Measurements from ENCODE around the gene GRIK5.

Gene GRIK5

GRCh38 chr19:42074513-42075363 lies 4.7 kb upstream of the GRIK5 start:
- Histone ChIP-seq H3K9me3 (ENCODE audit: control insufficient read depth, insufficient read depth, low read length) (no peaks in the 10 kb centered on the region), H3K4me1 (ENCODE audit: control insufficient read depth, low read length) (peaks cover 20% of the 10 kb centered on the region), H3K27me3 (ENCODE audit: control insufficient read depth, low read length) (peaks cover 3% of the 10 kb centered on the region; the same call in 1 of the 2 replicates), H3K4me2 (ENCODE audit: low read length) (peak overlapping the region; percentile 82), H3K36me3 (ENCODE audit: control insufficient read depth, low read length) (peaks cover 33% of the 10 kb centered on the region), H3K79me2 (ENCODE audit: control insufficient read depth, low read length) (peaks cover 45% of the 10 kb centered on the region), H4K20me1 (ENCODE audit: control insufficient read depth, insufficient read depth, low read depth, low read length) (peaks cover 22% of the 10 kb centered on the region), H3K4me3 (ENCODE audit: low read length) (peak overlapping the region; percentile 77), H3K27ac (ENCODE audit: low read depth, low read length) (peak overlapping the region; percentile 71), H3F3A (ENCODE audit: control insufficient read depth, insufficient read depth) (peaks cover 13% of the 10 kb centered on the region), H3K9me2 (replicated peaks; ENCODE audit: control insufficient read depth, low read length) (no peaks in the 10 kb centered on the region)
- no peak for TF ChIP-seq EZH2phosphoT487 (IDR thresholded peaks at IDR 0.05; ENCODE audit: borderline replicate concordance, low read length)
- no peak for TF ChIP-seq CTCF (IDR thresholded peaks at IDR 0.05; ENCODE audit: low read depth, low read length, poor library complexity, severe bottlenecking)

- Histone ChIP-seq H3K9me3 (ENCODE audit: control insufficient read depth, insufficient read depth, low read length) (no peaks in the 10 kb centered on the region), H3K9me2 (replicated peaks; ENCODE audit: control insufficient read depth, low read length) (no peaks in the 10 kb centered on the region), H3K4me2 (ENCODE audit: low read length) (no peak overlapping the region), H3F3A (ENCODE audit: control insufficient read depth, insufficient read depth) (peaks cover 10% of the 10 kb centered on the region), H4K20me1 (ENCODE audit: control insufficient read depth, insufficient read depth, low read depth, low read length) (no peaks in the 10 kb centered on the region), H3K4me3 (ENCODE audit: low read length) (no peak overlapping the region), H3K79me2 (ENCODE audit: control insufficient read depth, low read length) (peaks cover 10% of the 10 kb centered on the region), H3K27ac (ENCODE audit: low read depth, low read length) (no peak overlapping the region), H3K36me3 (ENCODE audit: control insufficient read depth, low read length) (no peaks in the 10 kb centered on the region; the same call in 1 of the 2 replicates), H3K4me1 (ENCODE audit: control insufficient read depth, low read length) (peaks cover 23% of the 10 kb centered on the region), H3K27me3 (ENCODE audit: control insufficient read depth, low read length) (peaks cover 29% of the 10 kb centered on the region)
- TF ChIP-seq CTCF (IDR thresholded peaks at IDR 0.05; ENCODE audit: low read depth, low read length, poor library complexity, severe bottlenecking) (no peak), EZH2phosphoT487 (IDR thresholded peaks at IDR 0.05; ENCODE audit: borderline replicate concordance, low read length) (no peak)
Measured at GRCh38 chr19:42071247-42071646, 1.2 kb upstream of the GRIK5 start.

DNA sequence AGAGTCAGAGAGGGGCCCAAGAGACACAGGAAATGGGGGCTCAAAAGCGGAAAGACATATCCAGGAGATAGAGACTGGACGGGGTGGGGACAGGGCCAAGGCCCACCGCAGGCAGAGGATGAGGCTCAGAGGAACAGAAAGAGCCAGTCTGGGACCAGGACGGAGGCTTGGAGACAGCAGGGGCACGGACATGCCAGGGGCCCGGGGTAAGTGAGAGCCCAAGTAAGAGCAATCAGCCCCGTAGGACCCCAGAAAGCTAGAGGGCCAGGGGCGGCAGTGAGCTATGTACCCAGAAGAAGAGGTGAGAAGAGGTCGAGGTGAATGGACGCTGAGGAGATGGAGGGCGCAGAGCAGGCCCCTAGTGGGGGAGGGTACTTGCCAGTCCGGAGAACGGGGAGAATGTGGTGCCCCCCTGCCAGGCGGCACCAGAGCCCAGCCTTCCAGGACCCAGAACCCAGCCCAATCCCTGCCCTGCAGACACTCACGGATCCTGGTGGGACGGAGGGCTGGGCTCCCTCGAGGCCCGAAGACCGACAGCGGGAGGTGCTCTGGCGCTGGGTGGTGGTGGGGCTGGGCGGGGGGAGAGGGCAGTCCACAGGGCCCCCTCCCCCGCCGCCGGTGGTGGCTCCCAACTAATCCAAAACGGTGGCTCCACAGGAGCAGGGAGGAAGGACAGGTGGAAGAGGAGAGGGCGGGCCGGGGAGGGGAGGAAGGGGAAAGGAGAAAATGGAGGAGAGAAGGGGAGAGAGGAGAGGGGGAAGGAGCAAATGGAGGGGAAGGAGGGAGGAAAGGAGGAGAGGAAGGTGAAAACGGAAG lies 1.0 kb downstream of the GRIK5 start:
- Histone ChIP-seq H3K4me2 (ENCODE audit: low read length) (no peak overlapping the region), H3K4me1 (ENCODE audit: control insufficient read depth, low read length) (peaks cover 15% of the 10 kb centered on the region), H3K27me3 (ENCODE audit: control insufficient read depth, low read length) (peaks cover 29% of the 10 kb centered on the region), H3K4me3 (ENCODE audit: low read length) (no peak overlapping the region), H3K27ac (ENCODE audit: low read depth, low read length) (no peak overlapping the region), H3F3A (ENCODE audit: control insufficient read depth, insufficient read depth) (peaks cover 6% of the 10 kb centered on the region; the same call in 1 of the 2 replicates), H4K20me1 (ENCODE audit: control insufficient read depth, insufficient read depth, low read depth, low read length) (no peaks in the 10 kb centered on the region), H3K9me2 (replicated peaks; ENCODE audit: control insufficient read depth, low read length) (no peaks in the 10 kb centered on the region), H3K9me3 (ENCODE audit: control insufficient read depth, insufficient read depth, low read length) (no peaks in the 10 kb centered on the region), H3K79me2 (ENCODE audit: control insufficient read depth, low read length) (no peaks in the 10 kb centered on the region), H3K36me3 (ENCODE audit: control insufficient read depth, low read length) (no peaks in the 10 kb centered on the region)
- TF ChIP-seq CTCF (IDR thresholded peaks at IDR 0.05; ENCODE audit: low read depth, low read length, poor library complexity, severe bottlenecking) = no peak

Data from DOHH2 (cell line).